ENCODE results near the gene RAPGEF2. TPM values are rescaled to one million over a fixed set of nuclear protein-coding genes. Genes with fewer than 3 reads are reported as not detected.

Gene RAPGEF2
- total and polyA plus RNA-seq, 9 of the 15 experiments (the other 6 are each of a cell fraction or from before 2014, with no cell fraction given), result 3.1 to 32.6 (median 23.1) TPM

DNA sequence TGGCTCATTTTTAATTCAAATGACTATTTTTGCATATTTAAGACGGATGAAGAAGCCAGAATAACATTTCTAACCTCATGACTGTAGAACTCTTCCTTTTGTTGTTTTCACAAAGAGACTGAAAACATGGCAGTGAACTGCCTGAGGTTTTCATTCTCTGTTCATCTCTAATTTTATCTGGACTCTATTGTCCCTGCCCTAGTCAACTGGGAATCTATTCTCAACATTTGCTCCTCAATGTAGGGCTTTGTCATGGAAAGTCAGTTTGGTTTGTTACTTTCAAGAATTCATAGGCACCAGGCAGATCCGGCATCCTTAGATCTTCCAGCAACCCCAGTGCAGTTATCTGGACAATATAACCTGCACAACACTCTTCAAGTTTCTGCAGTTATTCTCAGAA is 277.0 kb downstream of the RAPGEF2 start:
- Histone ChIP-seq H3K27me3 (ENCODE audit: control insufficient read depth in 2 of 2, insufficient read depth in 2 of 2, low read length in 2 of 2) (no peaks in the 10 kb centered on the region), H3K4me2 (ENCODE audit: insufficient read depth, low read length) (no peak overlapping the region), H3K9me3 (replicated peaks; ENCODE audit: control insufficient read depth, insufficient read depth, low read depth, low read length) (no peaks in the 10 kb centered on the region), H3K9ac (ENCODE audit: insufficient read depth in 1 of 2, low read depth in 2 of 2, low read length in 2 of 2) (no peak overlapping the region), H3K36me3 (ENCODE audit: control insufficient read depth, insufficient read depth, low read length) (no peaks in the 10 kb centered on the region), H3K4me1 (replicated peaks in 1 of 2; ENCODE audit: control insufficient read depth in 2 of 2, insufficient read depth in 2 of 2, low read length in 2 of 2) (no peaks in the 10 kb centered on the region), H3K4me3 (no peak overlapping the region), H3K79me2 (ENCODE audit: control insufficient read depth, insufficient read depth, low read length) (no peaks in the 10 kb centered on the region), H2AFZ (ENCODE audit: low read depth, low read length) (no peak overlapping the region), H3K27ac (ENCODE audit: extremely low read depth, low read depth, low read length) (no peak overlapping the region), H3K9me1 (ENCODE audit: control insufficient read depth, insufficient read depth, low read length) (no peaks in the 10 kb centered on the region), H4K20me1 (replicated peaks; ENCODE audit: control insufficient read depth, insufficient read depth, low read length) (no peaks in the 10 kb centered on the region)
- no peak for FAIRE-seq
- no peak for ATAC-seq
- DNase-seq (ENCODE audit: extremely low read depth in 1 of 4, low spot score in 3 of 4), result no peak
- ChIA-PET POLR2A (no interaction called here), CTCF (ENCODE audit: low intra/inter-chr PET ratio) (no interaction called here)
- in situ Hi-C loops (cut with MboI), result no loop called here
- no TSS peak for BruUV-seq (replicated peaks)
- intact Hi-C loops (cut with micrococcal nuclease), result no loop called here
- TF ChIP-seq EP400 (IDR thresholded peaks at IDR 0.05) (no peak), PREB (CRISPR knock-in tag; IDR thresholded peaks at IDR 0.05) (no peak), POLR3A (IDR thresholded peaks at IDR 0.05; ENCODE audit: borderline replicate concordance, extremely low read depth, insufficient read depth, insufficient read length) (no peak), MEF2A (IDR thresholded peaks at IDR 0.05; ENCODE audit: control insufficient read depth, low read depth, low read length) (no peak), ATF1 (CRISPR knock-in tag; IDR thresholded peaks at IDR 0.05) (no peak), ATF1 (tag; IDR thresholded peaks at IDR 0.05) (no peak), POLR2A (conservative IDR thresholded peaks at IDR 0.05) (no peak)
- 32% methylated on average over 2 of the region's 2 CpGs for WGBS (ENCODE audit: insufficient coverage, low coverage, missing lambda C conversion rate)
